ENCODE data around the gene PTS. TPM values are rescaled to one million over a fixed set of nuclear protein-coding genes. Genes with fewer than 3 reads are reported as not detected.
A peak's percentile ranks its signal among the peaks of the same experiment; 100 is the strongest.

The PTS gene
- total and polyA plus RNA-seq, 9 of the 15 experiments (the other 6 are each of a cell fraction or from before 2014, with no cell fraction given): 27.1 to 72.7 (median 41.1) TPM

DNA sequence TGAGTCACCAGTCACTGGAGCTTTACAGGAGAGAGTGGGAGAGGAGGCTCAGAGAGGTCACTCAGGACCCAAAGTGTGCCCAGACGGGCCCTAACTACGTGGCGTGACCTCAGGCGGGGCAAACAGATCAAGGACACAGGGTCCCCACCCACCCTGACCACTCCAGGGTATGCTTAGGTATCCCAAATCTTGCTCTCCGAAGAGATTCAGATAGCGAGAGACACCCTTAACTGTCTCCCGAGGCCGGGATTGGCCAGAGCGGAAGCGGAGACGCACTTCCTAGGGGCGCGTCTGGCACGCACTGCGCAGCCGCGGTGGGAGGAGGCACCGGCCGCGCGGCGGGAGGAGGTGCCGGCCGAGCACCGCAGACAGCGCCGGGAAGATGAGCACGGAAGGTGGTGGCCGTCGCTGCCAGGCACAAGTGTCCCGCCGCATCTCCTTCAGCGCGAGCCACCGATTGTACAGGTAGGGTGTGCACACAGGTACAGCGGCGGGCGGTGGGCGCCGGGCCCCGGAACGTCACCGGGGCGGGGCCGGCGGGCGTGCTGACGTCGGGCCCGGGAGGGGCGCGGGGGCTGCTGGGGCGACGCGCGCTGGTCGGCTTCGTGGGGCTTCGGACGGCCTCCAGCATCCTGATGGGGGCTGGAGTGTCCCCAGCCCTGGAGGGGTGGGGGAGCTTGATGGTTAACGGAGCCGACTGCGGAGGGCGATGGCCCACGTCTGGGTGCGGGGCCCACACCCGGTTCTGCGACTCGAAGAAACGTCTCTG lies at the start of gene PTS (continued):
- TF ChIP-seq, protein P1, sequence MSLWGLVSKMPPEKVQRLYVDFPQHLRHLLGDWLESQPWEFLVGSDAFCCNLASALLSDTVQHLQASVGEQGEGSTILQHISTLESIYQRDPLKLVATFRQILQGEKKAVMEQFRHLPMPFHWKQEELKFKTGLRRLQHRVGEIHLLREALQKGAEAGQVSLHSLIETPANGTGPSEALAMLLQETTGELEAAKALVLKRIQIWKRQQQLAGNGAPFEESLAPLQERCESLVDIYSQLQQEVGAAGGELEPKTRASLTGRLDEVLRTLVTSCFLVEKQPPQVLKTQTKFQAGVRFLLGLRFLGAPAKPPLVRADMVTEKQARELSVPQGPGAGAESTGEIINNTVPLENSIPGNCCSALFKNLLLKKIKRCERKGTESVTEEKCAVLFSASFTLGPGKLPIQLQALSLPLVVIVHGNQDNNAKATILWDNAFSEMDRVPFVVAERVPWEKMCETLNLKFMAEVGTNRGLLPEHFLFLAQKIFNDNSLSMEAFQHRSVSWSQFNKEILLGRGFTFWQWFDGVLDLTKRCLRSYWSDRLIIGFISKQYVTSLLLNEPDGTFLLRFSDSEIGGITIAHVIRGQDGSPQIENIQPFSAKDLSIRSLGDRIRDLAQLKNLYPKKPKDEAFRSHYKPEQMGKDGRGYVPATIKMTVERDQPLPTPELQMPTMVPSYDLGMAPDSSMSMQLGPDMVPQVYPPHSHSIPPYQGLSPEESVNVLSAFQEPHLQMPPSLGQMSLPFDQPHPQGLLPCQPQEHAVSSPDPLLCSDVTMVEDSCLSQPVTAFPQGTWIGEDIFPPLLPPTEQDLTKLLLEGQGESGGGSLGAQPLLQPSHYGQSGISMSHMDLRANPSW (CRISPR knock-in tag; IDR thresholded peaks at IDR 0.05): peak; percentile 85; the same call in 1 of the 2 replicates
- TF ChIP-seq TOE1 (IDR thresholded peaks at IDR 0.05; ENCODE audit: borderline replicate concordance) (0 out of 2 replicates have a peak, but pooled peaks have one; percentile 47), TOE1 (CRISPR knock-in tag; IDR thresholded peaks at IDR 0.05; ENCODE audit: borderline replicate concordance, low read depth) (no peak), ATF1 (CRISPR knock-in tag; IDR thresholded peaks at IDR 0.05) (no peak), ATF1 (tag; IDR thresholded peaks at IDR 0.05) (peak; percentile 97), NUFIP1 (IDR thresholded peaks at IDR 0.05; ENCODE audit: partially characterized antibody) (no peak), BCOR (IDR thresholded peaks at IDR 0.05) (peak; percentile 61; the same call in 1 of the 2 replicates), NRF1 (conservative IDR thresholded peaks at IDR 0.05 in 1 of 2, IDR thresholded peaks at IDR 0.05 in 1 of 2) (peak; percentile 96 to 97), FOXM1 (IDR thresholded peaks at IDR 0.05; ENCODE audit: low read depth) (no peak), FOXM1 (CRISPR knock-in tag; IDR thresholded peaks at IDR 0.05; ENCODE audit: low read depth) (peak; percentile 84; the same call in 1 of the 2 replicates), POLR2AphosphoS5 (IDR thresholded peaks at IDR 0.05; ENCODE audit: control insufficient read depth, insufficient read depth, low read depth, low read length) (peak; percentile 69), ZNF143 (CRISPR knock-in tag; IDR thresholded peaks at IDR 0.05) (peak; percentile 54), MEF2D (tag; conservative IDR thresholded peaks at IDR 0.05; ENCODE audit: low read depth) (no peak), EGR1 (conservative IDR thresholded peaks at IDR 0.05) (peak; percentile 4; the same call in 1 of the 2 replicates), KLF1 (tag; IDR thresholded peaks at IDR 0.05) (peak; percentile 74), ZNF76 (CRISPR knock-in tag; IDR thresholded peaks at IDR 0.05; ENCODE audit: borderline replicate concordance) (peak; percentile 3; the same call in 1 of the 2 replicates), ESRRA (IDR thresholded peaks at IDR 0.05; ENCODE audit: borderline replicate concordance, low read depth) (peak; percentile 28), RB1 (IDR thresholded peaks at IDR 0.05; ENCODE audit: low read depth) (peak; percentile 89), CREB1 (IDR thresholded peaks at IDR 0.05) (peak; percentile 80), CREB1 (CRISPR knock-in tag; IDR thresholded peaks at IDR 0.05) (peak; percentile 82), ZNF586 (CRISPR knock-in tag; conservative IDR thresholded peaks at IDR 0.05) (no peak)
- TF ChIP-seq, protein P2, sequence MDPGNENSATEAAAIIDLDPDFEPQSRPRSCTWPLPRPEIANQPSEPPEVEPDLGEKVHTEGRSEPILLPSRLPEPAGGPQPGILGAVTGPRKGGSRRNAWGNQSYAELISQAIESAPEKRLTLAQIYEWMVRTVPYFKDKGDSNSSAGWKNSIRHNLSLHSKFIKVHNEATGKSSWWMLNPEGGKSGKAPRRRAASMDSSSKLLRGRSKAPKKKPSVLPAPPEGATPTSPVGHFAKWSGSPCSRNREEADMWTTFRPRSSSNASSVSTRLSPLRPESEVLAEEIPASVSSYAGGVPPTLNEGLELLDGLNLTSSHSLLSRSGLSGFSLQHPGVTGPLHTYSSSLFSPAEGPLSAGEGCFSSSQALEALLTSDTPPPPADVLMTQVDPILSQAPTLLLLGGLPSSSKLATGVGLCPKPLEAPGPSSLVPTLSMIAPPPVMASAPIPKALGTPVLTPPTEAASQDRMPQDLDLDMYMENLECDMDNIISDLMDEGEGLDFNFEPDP (CRISPR knock-in tag; IDR thresholded peaks at IDR 0.05): 0 out of 2 replicates have a peak, but pooled peaks have one; percentile 31
- TF ChIP-seq, protein P3, sequence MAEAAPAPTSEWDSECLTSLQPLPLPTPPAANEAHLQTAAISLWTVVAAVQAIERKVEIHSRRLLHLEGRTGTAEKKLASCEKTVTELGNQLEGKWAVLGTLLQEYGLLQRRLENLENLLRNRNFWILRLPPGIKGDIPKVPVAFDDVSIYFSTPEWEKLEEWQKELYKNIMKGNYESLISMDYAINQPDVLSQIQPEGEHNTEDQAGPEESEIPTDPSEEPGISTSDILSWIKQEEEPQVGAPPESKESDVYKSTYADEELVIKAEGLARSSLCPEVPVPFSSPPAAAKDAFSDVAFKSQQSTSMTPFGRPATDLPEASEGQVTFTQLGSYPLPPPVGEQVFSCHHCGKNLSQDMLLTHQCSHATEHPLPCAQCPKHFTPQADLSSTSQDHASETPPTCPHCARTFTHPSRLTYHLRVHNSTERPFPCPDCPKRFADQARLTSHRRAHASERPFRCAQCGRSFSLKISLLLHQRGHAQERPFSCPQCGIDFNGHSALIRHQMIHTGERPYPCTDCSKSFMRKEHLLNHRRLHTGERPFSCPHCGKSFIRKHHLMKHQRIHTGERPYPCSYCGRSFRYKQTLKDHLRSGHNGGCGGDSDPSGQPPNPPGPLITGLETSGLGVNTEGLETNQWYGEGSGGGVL (CRISPR knock-in tag; IDR thresholded peaks at IDR 0.05): no peak

Data from K562 (cell line).